KMS-11 (cell line): ENCODE results near the gene KANSL1.

Experiments
- H2AFZ ChIP-seq: fragments of 200-600 bp; sonication (generic); 2 replicates; pipeline ENCODE4 v1.6.1; 2016; ENCODE audit warnings: antibody characterized with exemption, mixed run types, low read depth
- H3K27ac ChIP-seq: fragments of 200-600 bp; sonication (generic); 2 replicates; pipeline ENCODE4 v1.6.1; 2016; ENCODE audit warnings: mild to moderate bottlenecking, mixed run types
- H3K27me3 ChIP-seq: fragments of 200-600 bp; sonication (generic); 2 replicates; pipeline ENCODE4 v1.6.1; 2017; ENCODE audit warnings: mild to moderate bottlenecking, low read depth, mixed run types, moderate library complexity; ENCODE audit not compliant: insufficient read depth
- H3K36me3 ChIP-seq: fragments of 200-600 bp; sonication (generic); 2 replicates; pipeline ENCODE4 v1.6.1; 2017; ENCODE audit warnings: mild to moderate bottlenecking, mixed run types; ENCODE audit not compliant: insufficient read depth
- H3K4me1 ChIP-seq: fragments of 200-600 bp; sonication (generic); 2 replicates; pipeline ENCODE4 v1.6.1; 2016; ENCODE audit warnings: mild to moderate bottlenecking, low read depth, mixed run types; ENCODE audit not compliant: poor library complexity, severe bottlenecking
- H3K4me2 ChIP-seq: fragments of 200-600 bp; sonication (generic); 2 replicates; pipeline ENCODE4 v1.7.0; 2016; ENCODE audit warnings: mild to moderate bottlenecking, mixed run types
- H3K4me3 ChIP-seq: fragments of 200-600 bp; sonication (generic); IDR thresholded peaks from 2 replicates; pipeline ENCODE4 v1.6.1; 2017; ENCODE audit warnings: low read depth, low read length, mixed read lengths; ENCODE audit not compliant: insufficient read depth
- H3K79me2 ChIP-seq: fragments of 200-600 bp; sonication (generic); 2 replicates; pipeline ENCODE4 v1.6.1; 2016; ENCODE audit warnings: low read depth, mixed run types; ENCODE audit not compliant: insufficient read depth
- H3K9ac ChIP-seq: fragments of 200-600 bp; sonication (generic); 2 replicates; pipeline ENCODE4 v1.6.1; 2016; ENCODE audit warnings: mild to moderate bottlenecking, mixed run types
- H4K20me1 ChIP-seq: fragments of 200-600 bp; sonication (generic); 2 replicates; pipeline ENCODE4 v1.6.1; 2016; ENCODE audit warnings: mild to moderate bottlenecking, mixed run types; ENCODE audit not compliant: insufficient read depth
- TF ChIP-seq, protein P1 (sequence below): fragments of 200-600 bp; sonication (generic); conservative IDR thresholded peaks from 2 replicates; pipeline ENCODE4 v1.6.1; 2017; ENCODE audit warnings: low read depth, mild to moderate bottlenecking, antibody characterized with exemption, low read length, moderate library complexity, mixed read lengths

KANSL1 gene

DNA sequence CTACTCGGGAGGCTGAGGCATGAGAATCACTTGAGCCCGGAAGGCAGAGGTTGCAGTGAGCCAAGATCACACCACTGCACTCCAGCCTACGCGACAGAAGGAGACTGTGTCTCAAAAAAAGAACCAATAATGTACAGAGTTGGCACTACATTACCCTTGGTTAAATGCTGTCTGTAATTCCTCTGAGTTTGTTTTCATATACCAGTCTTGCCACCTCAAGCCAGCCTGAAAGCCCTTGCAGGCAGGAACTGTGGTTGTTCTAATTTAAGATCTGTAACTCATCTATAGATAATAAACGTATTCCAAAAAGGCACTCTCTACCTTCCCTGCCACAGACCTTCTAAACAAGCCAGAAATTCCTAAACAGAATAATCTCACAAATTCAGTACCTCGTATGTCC lies 4.3 kb upstream of the KANSL1 start:
- peak overlapping the region; percentile 12; the same call in 1 of the 2 replicates for H3K4me2 ChIP-seq
- no peak overlapping the region for H3K9ac ChIP-seq
- peaks cover 28% of the 10 kb centered on the region for H3K4me1 ChIP-seq
- no peak overlapping the region for H2AFZ ChIP-seq
- H4K20me1 ChIP-seq, result 0 out of 2 replicates have a peak, but pooled peaks cover 9% of the 10 kb centered on the region
- TF ChIP-seq, protein P1, sequence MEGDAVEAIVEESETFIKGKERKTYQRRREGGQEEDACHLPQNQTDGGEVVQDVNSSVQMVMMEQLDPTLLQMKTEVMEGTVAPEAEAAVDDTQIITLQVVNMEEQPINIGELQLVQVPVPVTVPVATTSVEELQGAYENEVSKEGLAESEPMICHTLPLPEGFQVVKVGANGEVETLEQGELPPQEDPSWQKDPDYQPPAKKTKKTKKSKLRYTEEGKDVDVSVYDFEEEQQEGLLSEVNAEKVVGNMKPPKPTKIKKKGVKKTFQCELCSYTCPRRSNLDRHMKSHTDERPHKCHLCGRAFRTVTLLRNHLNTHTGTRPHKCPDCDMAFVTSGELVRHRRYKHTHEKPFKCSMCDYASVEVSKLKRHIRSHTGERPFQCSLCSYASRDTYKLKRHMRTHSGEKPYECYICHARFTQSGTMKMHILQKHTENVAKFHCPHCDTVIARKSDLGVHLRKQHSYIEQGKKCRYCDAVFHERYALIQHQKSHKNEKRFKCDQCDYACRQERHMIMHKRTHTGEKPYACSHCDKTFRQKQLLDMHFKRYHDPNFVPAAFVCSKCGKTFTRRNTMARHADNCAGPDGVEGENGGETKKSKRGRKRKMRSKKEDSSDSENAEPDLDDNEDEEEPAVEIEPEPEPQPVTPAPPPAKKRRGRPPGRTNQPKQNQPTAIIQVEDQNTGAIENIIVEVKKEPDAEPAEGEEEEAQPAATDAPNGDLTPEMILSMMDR, result no peak
- peaks cover 70% of the 10 kb centered on the region for H3K79me2 ChIP-seq
- H3K4me3 ChIP-seq, result no peak overlapping the region
- H3K27ac ChIP-seq, result no peak overlapping the region
- no peaks in the 10 kb centered on the region for H3K36me3 ChIP-seq
- H3K27me3 ChIP-seq, result no peaks in the 10 kb centered on the region

DNA sequence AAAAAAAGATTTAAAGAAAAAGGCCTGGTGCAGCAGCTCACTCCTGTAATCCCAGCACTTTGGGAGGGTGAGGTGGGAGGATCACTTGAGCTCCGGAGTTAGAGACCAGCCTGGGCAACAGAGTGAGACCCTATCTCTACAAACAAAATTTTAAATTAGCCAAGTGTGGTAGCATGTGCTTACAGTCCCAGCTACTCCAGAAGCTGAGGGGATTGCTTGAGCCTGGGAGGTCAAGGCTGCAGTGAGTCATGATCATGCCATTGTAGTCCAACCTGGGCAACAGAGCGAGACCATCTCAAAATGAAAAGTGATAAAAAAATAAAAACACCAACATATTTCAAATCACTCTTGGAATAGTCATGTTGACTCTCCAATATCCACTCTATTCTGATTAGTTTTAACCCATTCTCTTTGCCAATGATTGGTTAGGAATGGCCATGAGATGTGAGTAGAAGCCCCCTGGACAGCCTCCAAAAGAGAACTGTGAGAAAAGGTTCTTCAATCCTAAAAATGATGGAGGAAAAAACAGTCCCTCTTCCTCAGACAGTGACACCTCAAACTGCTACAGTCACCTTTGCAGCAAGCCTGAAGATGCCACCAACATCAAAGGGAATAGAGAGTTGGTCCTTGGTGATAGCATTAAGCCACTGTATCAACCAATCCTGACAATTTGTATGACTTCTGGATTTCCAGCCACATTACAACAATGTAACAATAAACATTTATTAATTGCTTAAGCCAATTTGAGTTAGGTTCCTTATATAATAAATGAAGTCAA lies 2.9 kb upstream of the KANSL1 start:
- Histone ChIP-seq H3K27ac (no peak overlapping the region), H3K4me1 (peaks cover 28% of the 10 kb centered on the region), H3K79me2 (peaks cover 70% of the 10 kb centered on the region), H3K4me3 (no peak overlapping the region), H4K20me1 (0 out of 2 replicates have a peak, but pooled peaks cover 9% of the 10 kb centered on the region), H2AFZ (no peak overlapping the region), H3K36me3 (no peaks in the 10 kb centered on the region), H3K9ac (no peak overlapping the region), H3K27me3 (no peaks in the 10 kb centered on the region), H3K4me2 (peak overlapping the region; percentile 87; the same call in 1 of the 2 replicates)
- TF ChIP-seq, protein P1, result no peak

DNA sequence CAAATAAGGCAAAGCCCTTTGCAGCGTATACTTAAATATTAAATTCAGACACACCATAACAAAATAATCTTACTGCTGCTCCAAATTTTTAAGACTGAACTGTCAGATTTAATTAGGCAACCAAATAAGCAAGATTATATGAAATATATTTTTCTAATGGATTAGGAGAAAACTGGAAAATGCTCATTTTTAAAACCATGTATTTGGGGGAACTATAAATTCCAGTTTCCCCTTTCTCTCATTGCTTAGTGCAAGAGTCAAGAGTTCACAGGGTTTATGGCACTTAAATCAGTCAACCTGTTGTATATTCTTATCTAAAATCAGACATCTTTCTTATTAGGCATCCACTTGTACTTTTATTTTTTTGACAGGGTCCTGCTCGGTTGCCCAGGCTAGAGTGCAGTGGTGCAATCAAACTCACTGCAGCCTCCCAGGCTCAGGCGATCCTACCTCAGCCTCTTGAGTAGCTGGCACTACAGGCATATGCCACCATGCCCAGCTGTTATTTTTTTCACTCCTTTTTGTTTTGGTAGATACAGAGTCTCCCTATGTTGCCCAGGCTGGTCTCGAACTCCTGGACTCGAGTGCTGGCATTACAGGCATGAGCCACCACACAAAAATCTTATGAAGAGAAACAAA lies 2.1 kb upstream of the KANSL1 start:
- H3K27me3 ChIP-seq, result no peaks in the 10 kb centered on the region
- H3K4me1 ChIP-seq, result peaks cover 35% of the 10 kb centered on the region
- H3K27ac ChIP-seq, result peak overlapping the region; percentile 79; the same call in 1 of the 2 replicates
- no peak overlapping the region for H3K4me3 ChIP-seq
- peaks cover 74% of the 10 kb centered on the region for H3K79me2 ChIP-seq
- no peak overlapping the region for H2AFZ ChIP-seq
- H3K4me2 ChIP-seq, result peak overlapping the region; percentile 87
- H4K20me1 ChIP-seq, result 0 out of 2 replicates have a peak, but pooled peaks cover 12% of the 10 kb centered on the region
- no peak overlapping the region for H3K9ac ChIP-seq
- no peaks in the 10 kb centered on the region for H3K36me3 ChIP-seq
- TF ChIP-seq, protein P1, result 0 out of 2 replicates have a peak, but pooled peaks have one; percentile 6

DNA sequence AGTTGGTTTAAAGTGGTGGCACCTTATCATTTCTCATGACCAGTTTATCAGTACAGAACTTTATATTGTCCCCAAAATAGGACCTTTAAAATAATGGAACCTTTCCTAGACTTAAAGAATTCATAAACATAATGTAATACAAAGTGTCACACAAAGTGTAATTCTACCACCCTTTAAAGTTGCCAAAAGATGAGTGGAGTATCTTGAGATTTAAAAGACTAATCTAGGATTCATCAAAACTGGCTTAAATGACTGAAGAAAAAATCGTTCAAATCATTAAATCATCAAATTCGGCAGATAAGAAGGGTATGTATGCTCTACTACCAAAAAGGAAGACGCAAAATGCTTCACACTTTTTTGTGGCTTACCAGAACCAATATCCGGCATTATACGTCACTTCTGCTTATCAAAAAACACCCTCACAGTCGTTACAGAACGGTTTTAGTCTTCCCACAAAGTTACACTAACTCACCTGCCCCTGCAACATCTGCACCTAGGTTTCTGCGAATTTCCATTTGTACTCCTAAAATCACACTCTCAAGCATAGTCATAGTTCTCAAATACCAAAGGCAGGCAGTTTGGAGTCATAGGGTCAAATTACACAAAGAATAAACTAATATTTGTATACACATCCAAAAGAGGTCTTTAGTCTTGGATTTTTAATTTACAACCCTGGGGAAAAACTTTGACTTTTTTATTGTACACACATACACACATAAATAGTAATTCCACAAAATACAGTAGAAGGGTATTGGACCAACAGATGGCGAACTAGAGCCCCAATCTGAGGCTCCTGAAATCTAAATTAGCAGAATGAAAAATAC lies 1.4 kb upstream of the KANSL1 start:
- Histone ChIP-seq H3K27me3 (no peaks in the 10 kb centered on the region), H3K79me2 (peaks cover 80% of the 10 kb centered on the region), H3K36me3 (no peaks in the 10 kb centered on the region), H3K4me3 (no peak overlapping the region), H4K20me1 (0 out of 2 replicates have a peak, but pooled peaks cover 17% of the 10 kb centered on the region), H3K4me2 (peak overlapping the region; percentile 87), H3K9ac (peak overlapping the region; percentile 73), H2AFZ (peak overlapping the region; percentile 31), H3K4me1 (peaks cover 43% of the 10 kb centered on the region), H3K27ac (peak overlapping the region; percentile 79)
- TF ChIP-seq, protein P1, result peak; percentile 79
